Tibial artery (tissue), 4 donors: Measurements from ENCODE around the gene COPS6.
A peak's percentile ranks its signal among the peaks of the same experiment; 100 is the strongest.

Experiments used
- DNase-seq, 2 donors: peaks; one replicate each; pipeline ENCODE4 v3.0.0-alpha.2; 2019
- H3K27ac ChIP-seq, 2 donors: fragments of 200-600 bp; sonication (generic) in 1 of 2; 1 replicate in 1 of 2; 2 replicates in 1 of 2; pipeline ENCODE4 v1.5.1; 2018 to 2019; ENCODE audit warnings: mild to moderate bottlenecking in 1 of 2
- H3K27me3 ChIP-seq, 2 donors: fragments of 200-600 bp; sonication (generic) in 1 of 2; one replicate each; pipeline versions ENCODE4 v1.5.1 to v1.6.0; 2016 to 2019
- H3K36me3 ChIP-seq, 3 donors: fragments of 200-600 bp; sonication (generic) in 2 of 3; one replicate each; pipeline ENCODE4 v1.5.1; 2016 to 2019; ENCODE audit warnings: mild to moderate bottlenecking in 2 of 3
- H3K4me1 ChIP-seq, 4 donors: fragments of 200-600 bp; sonication (generic) in 2 of 4; 1 replicate in 3 of 4; 2 replicates in 1 of 4; pipeline ENCODE4 v1.5.1; 2016 to 2019
- H3K4me3 ChIP-seq, 2 donors: fragments of 200-600 bp; sonication (generic) in 1 of 2; 1 replicate in 1 of 2; 2 replicates in 1 of 2; pipeline ENCODE4 v1.5.1; 2018 to 2019; ENCODE audit warnings: mild to moderate bottlenecking in 2 of 2
- H3K9me3 ChIP-seq, 3 donors: fragments of 200-600 bp; sonication (generic) in 1 of 3; one replicate each; pipeline ENCODE4 v1.5.1; 2016 to 2019
- intact Hi-C: fragments of 100-400 bp; cut with DNase I; formaldehyde crosslinking; loops from one replicate; pipeline ENCODE4 v1.15.0; 2023; ENCODE audit warnings: low total_unique reads
- TF ChIP-seq, protein P1 (sequence below), 2 experiments: fragments of 200-600 bp in 1 of 2; fragments of 450-650 bp in 1 of 2; IDR thresholded peaks; one replicate each; pipeline ENCODE4 v1.5.1; 2017 to 2019; ENCODE audit warnings: antibody characterized with exemption in 2 of 2, mild to moderate bottlenecking in 1 of 2, moderate library complexity in 1 of 2

The COPS6 gene

DNA sequence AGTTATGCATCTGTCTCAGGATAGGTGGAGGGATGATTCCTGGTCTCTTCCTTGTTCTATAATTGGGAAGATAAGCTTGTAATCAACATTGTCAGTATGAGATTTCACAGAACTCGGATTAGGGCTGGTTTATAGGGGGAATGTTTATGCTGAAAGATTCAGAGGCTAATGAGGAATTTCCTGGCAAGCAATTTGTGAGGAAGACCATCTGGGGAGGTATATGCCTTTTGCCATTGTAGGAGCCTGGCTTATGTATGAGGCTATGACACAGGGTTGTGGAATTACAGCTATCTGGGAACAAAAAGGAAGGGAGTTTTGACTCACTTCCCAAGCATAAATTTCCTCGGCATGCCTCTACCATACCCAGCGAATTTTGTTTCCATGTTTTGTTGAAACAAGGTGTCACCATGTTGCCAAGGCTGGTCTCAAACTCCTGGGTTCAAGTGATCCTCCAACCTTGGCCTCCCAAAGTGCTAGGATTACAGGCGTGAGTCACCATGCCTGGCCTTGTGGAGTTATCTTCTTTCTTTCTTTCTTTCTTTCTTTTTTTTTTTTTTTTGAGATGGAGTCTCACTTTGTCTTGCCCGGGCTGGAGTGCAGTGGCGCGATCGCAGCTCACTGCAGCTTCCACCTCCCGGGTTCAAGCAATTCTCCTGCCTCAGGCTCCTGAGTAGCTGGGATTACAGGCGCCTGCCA is 1.6 kb upstream of the COPS6 start:
- TF ChIP-seq, protein P1, sequence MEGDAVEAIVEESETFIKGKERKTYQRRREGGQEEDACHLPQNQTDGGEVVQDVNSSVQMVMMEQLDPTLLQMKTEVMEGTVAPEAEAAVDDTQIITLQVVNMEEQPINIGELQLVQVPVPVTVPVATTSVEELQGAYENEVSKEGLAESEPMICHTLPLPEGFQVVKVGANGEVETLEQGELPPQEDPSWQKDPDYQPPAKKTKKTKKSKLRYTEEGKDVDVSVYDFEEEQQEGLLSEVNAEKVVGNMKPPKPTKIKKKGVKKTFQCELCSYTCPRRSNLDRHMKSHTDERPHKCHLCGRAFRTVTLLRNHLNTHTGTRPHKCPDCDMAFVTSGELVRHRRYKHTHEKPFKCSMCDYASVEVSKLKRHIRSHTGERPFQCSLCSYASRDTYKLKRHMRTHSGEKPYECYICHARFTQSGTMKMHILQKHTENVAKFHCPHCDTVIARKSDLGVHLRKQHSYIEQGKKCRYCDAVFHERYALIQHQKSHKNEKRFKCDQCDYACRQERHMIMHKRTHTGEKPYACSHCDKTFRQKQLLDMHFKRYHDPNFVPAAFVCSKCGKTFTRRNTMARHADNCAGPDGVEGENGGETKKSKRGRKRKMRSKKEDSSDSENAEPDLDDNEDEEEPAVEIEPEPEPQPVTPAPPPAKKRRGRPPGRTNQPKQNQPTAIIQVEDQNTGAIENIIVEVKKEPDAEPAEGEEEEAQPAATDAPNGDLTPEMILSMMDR (IDR thresholded peaks at IDR 0.05) = no peak
- Histone ChIP-seq H3K4me3 (no peak overlapping the region), H3K9me3 (no peaks in the 10 kb centered on the region), H3K27me3 (no peaks in the 10 kb centered on the region), H3K36me3 (peaks cover 17 to 23% (median 20%) of the 10 kb centered on the region in 3 donors), H3K4me1 (peaks cover 0 to 24% (median 15%) of the 10 kb centered on the region in 4 donors), H3K27ac (peak overlapping the region in 1 of 2 donors; percentile 90)
- no peak for DNase-seq
- intact Hi-C loops = loop anchor here (10.0 kb wide), 1 partner anchor 72 kb away; the partner anchor contains the start of gene ZKSCAN1

DNA sequence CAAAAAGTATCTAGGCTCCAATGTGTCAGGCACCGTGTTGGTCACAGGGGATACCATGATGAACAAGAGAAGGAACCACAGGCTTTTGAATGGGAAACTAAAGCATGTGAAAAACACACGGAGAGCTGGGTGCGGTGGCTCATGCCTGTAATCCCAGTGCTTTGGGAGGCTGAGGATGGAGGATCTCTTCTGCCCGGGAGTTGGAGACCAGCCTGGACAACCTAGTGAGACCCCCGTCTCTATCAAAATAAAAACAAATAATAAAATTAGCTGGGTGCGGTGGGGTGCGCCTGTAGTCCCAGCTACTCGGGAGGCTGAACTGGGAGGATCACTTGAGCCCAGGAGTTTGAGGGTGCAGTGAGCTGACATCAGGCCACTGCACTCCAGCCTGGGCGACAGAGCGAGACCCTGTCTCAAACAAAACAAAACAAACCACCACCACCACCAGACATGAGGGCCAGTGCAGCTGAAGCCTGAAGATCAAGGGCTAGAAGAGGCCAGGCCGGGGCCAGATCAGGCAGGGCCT is 611 bp upstream of the COPS6 start:
- Histone ChIP-seq H3K4me1 (peaks cover 0 to 17% (median 12%) of the 10 kb centered on the region in 4 donors), H3K27ac (peak overlapping the region; percentile 84 to 90), H3K9me3 (no peaks in the 10 kb centered on the region), H3K36me3 (peaks cover 27 to 32% (median 29%) of the 10 kb centered on the region in 3 donors), H3K27me3 (no peaks in the 10 kb centered on the region), H3K4me3 (peak overlapping the region; percentile 80 to 84)
- no peak for DNase-seq
- TF ChIP-seq, protein P1 (IDR thresholded peaks at IDR 0.05) = no peak
- intact Hi-C loops = loop anchor here (10.0 kb wide), 1 partner anchor 73 kb away; the partner anchor contains the start of gene ZKSCAN1

DNA sequence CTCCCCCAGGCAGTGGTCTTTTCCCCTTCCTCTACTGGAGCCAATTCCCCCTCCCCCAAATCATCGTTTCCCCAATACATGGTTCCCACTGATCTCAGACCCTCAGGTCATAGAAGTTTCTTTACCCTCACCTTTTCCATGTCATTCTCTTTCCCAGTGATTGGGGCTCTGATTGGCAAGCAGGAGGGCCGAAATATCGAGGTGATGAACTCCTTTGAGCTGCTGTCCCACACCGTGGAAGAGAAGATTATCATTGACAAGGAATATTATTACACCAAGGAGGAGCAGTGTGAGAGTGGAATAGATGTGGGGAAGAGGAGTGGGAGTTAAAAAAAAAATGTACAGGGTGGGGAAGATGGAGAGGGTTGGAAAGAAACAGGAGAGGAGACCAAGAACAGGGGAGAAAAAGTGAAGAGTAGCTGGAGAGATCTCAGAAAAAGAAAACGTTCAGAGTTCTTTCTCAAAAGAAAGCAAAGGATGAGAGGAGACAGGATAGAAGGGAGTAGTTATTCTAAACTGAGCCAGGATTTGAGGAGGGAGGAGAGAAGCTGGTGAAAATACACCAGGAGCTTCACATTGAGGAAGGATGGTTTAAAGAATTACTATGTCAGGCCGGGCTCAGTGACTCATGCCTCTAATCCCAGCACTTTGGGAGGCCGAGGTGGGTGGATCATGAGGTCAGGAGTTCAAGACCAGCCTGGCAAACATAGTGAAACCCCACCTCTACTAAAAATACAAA is 858 bp downstream of the COPS6 start:
- intact Hi-C loops = loop anchor here (10.0 kb wide), 1 partner anchor 75 kb away; the partner anchor contains the start of gene ZKSCAN1
- H3K4me1 ChIP-seq = peaks cover 0 to 25% (median 12%) of the 10 kb centered on the region in 4 donors
- TF ChIP-seq, protein P1 (IDR thresholded peaks at IDR 0.05) = no peak

DNA sequence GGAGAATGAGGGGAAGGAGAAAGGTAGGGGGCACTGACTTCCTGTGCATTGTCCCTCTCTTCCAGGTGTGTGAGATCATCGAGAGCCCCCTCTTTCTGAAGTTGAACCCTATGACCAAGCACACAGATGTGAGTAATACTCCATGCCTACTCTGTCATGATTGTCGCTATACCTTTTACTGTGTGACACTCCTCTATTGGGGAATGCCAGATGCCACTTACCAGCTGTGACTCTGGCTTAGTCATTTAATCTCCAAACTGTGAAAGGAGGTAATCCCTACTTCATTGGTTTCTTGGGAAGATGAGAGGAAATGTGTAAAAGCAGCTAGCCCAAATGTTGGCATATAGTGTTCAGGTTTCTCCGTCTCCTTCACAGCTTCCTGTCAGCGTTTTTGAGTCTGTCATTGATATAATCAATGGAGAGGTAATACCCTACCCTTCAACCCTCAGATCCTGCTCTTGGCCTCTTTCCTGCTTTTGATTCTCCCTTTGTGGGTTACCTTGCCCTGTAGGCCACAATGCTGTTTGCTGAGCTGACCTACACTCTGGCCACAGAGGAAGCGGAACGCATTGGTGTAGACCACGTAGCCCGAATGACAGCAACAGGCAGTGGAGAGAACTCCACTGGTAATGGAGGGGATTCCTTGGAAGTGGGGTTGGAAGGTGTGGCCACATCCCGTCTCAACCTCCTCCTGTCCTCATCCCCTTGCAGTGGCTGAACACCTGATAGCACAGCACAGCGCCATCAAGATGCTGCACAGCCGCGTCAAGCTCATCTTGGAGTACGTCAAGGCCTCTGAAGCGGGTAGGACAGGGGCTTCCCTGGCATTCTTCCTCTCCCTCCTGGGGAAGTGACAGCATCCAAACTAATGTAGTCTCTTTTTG is 2.0 kb downstream of the COPS6 start:
- Histone ChIP-seq H3K27ac (no peak overlapping the region), H3K4me3 (no peak overlapping the region), H3K36me3 (peaks cover 52 to 59% (median 56%) of the 10 kb centered on the region in 3 donors), H3K9me3 (no peaks in the 10 kb centered on the region), H3K4me1 (peaks cover 0 to 25% (median 12%) of the 10 kb centered on the region in 4 donors), H3K27me3 (no peaks in the 10 kb centered on the region)
- DNase-seq = no peak
- TF ChIP-seq, protein P1 (IDR thresholded peaks at IDR 0.05) = no peak
- intact Hi-C loops = no loop called here

More for the DNA sequence above, 858 bp downstream of the COPS6 start:
- no peaks in the 10 kb centered on the region for H3K9me3 ChIP-seq
- H3K36me3 ChIP-seq = peaks cover 40 to 47% (median 44%) of the 10 kb centered on the region in 3 donors
- no peaks in the 10 kb centered on the region for H3K27me3 ChIP-seq
- DNase-seq = no peak
- peak overlapping the region; percentile 84 to 90 for H3K27ac ChIP-seq
- peak overlapping the region; percentile 80 to 84 for H3K4me3 ChIP-seq
